ENCODE results near the gene CA10. TPM values are rescaled to one million over a fixed set of nuclear protein-coding genes. Genes with fewer than 3 reads are reported as not detected.

Gene CA10
- total and polyA plus RNA-seq, 2 donors (not counting 3 experiments of a cell fraction or from before 2014, with no cell fraction given) = not detected

GRCh38 chr17:51709694-51710633 is 448.6 kb downstream of the CA10 start:
- H3K36me3 ChIP-seq (ENCODE audit: control insufficient read depth in 2 of 2, extremely low read depth in 1 of 2, insufficient read depth in 2 of 2, low read length in 2 of 2) = no peaks in the 10 kb centered on the region
- no peaks in the 10 kb centered on the region for H3K79me2 ChIP-seq (ENCODE audit: control insufficient read depth, insufficient read depth, low read length)
- no peaks in the 10 kb centered on the region for H3K4me1 ChIP-seq (ENCODE audit: control insufficient read depth, extremely low read depth, insufficient read depth, low read length)
- intact Hi-C loops (cut with micrococcal nuclease) = no loop called here
- ChIA-PET CTCF (no interaction called here), POLR2A (no interaction called here)
- DNase-seq (ENCODE audit: low read depth, low spot score) (no peak), FAIRE-seq (no peak)
- no peak overlapping the region for H3K9ac ChIP-seq (replicated peaks; ENCODE audit: extremely low read depth, insufficient read depth, low read length)
- no peaks in the 10 kb centered on the region for H3K27me3 ChIP-seq (ENCODE audit: control insufficient read depth in 2 of 2, insufficient read depth in 2 of 2, low read length in 2 of 2)
- H3K9me1 ChIP-seq (replicated peaks; ENCODE audit: control insufficient read depth, extremely low read depth, insufficient read depth, low read length) = no peaks in the 10 kb centered on the region
- dilution Hi-C loops (cut with MboI; ENCODE audit: extremely low pct_ligation_motif_present, low sequenced_read_pairs) = no loop called here
- no peak overlapping the region for H3K4me3 ChIP-seq (replicated peaks in 1 of 3; ENCODE audit: insufficient read depth in 1 of 3, low read depth in 1 of 3, low read length in 3 of 3)
- BruUV-seq (replicated peaks) = no TSS peak
- H2AFZ ChIP-seq (ENCODE audit: low read depth, low read length) = no peak overlapping the region
- H3K27ac ChIP-seq (ENCODE audit: insufficient read depth, low read depth, low read length) = no peak overlapping the region
- no peaks in the 10 kb centered on the region for H4K20me1 ChIP-seq (replicated peaks; ENCODE audit: control insufficient read depth, extremely low read depth, insufficient read depth, low read length)
- no peak overlapping the region for H3K4me2 ChIP-seq (ENCODE audit: insufficient read depth, low read length)
- H3K9me3 ChIP-seq (replicated peaks; ENCODE audit: control insufficient read depth, insufficient read depth, low read length) = no peaks in the 10 kb centered on the region
- TF ChIP-seq EZH2 (IDR thresholded peaks at IDR 0.05; ENCODE audit: borderline replicate concordance, low read depth, low read length, severe bottlenecking) = no peak

- Histone ChIP-seq H3K36me3 (ENCODE audit: control insufficient read depth in 2 of 2, extremely low read depth in 1 of 2, insufficient read depth in 2 of 2, low read length in 2 of 2) (no peaks in the 10 kb centered on the region), H3K79me2 (ENCODE audit: control insufficient read depth, insufficient read depth, low read length) (no peaks in the 10 kb centered on the region), H4K20me1 (replicated peaks; ENCODE audit: control insufficient read depth, extremely low read depth, insufficient read depth, low read length) (no peaks in the 10 kb centered on the region), H3K9me1 (replicated peaks; ENCODE audit: control insufficient read depth, extremely low read depth, insufficient read depth, low read length) (no peaks in the 10 kb centered on the region), H3K4me1 (ENCODE audit: control insufficient read depth, extremely low read depth, insufficient read depth, low read length) (no peaks in the 10 kb centered on the region), H3K9me3 (replicated peaks; ENCODE audit: control insufficient read depth, insufficient read depth, low read length) (no peaks in the 10 kb centered on the region), H3K4me3 (replicated peaks in 1 of 3; ENCODE audit: insufficient read depth in 1 of 3, low read depth in 1 of 3, low read length in 3 of 3) (no peak overlapping the region), H2AFZ (ENCODE audit: low read depth, low read length) (no peak overlapping the region), H3K27me3 (ENCODE audit: control insufficient read depth in 2 of 2, insufficient read depth in 2 of 2, low read length in 2 of 2) (no peaks in the 10 kb centered on the region), H3K27ac (ENCODE audit: insufficient read depth, low read depth, low read length) (no peak overlapping the region), H3K9ac (replicated peaks; ENCODE audit: extremely low read depth, insufficient read depth, low read length) (no peak overlapping the region), H3K4me2 (ENCODE audit: insufficient read depth, low read length) (no peak overlapping the region)
- intact Hi-C loops (cut with micrococcal nuclease) (loop anchor here (2.0 kb wide), 1 partner anchor 78 kb away; no protein-coding TSS in a partner anchor), dilution Hi-C loops (cut with MboI; ENCODE audit: extremely low pct_ligation_motif_present, low sequenced_read_pairs) (no loop called here)
- CTCF ChIA-PET = no interaction called here
- FAIRE-seq (no peak), DNase-seq (ENCODE audit: low read depth, low spot score) (no peak)
- POLR2A ChIA-PET = interaction anchor here (0.6 kb wide), 1 partner anchor 822 kb away, joined by 3 read pairs; no protein-coding TSS in a partner anchor
- no peak for TF ChIP-seq POLR2AphosphoS5 (IDR thresholded peaks at IDR 0.05; ENCODE audit: insufficient read depth, low read depth, low read length)
- TF ChIP-seq EZH2 (IDR thresholded peaks at IDR 0.05; ENCODE audit: borderline replicate concordance, low read depth, low read length, severe bottlenecking) = no peak
- no peak for TF ChIP-seq JUN (IDR thresholded peaks at IDR 0.05; ENCODE audit: borderline replicate concordance, insufficient read depth, insufficient read length, low read depth)
- no peak for TF ChIP-seq MAX (IDR thresholded peaks at IDR 0.05; ENCODE audit: insufficient read depth, insufficient read length)
- TF ChIP-seq CTCF (IDR thresholded peaks at IDR 0.05; ENCODE audit: extremely low read depth in 1 of 2, insufficient read depth in 1 of 2, low read depth in 1 of 2, low read length in 2 of 2) = no peak
- no peak for TF ChIP-seq FOS (IDR thresholded peaks at IDR 0.05; ENCODE audit: borderline replicate concordance, insufficient read depth, low read length)
- TF ChIP-seq POLR2A (IDR thresholded peaks at IDR 0.05; ENCODE audit: low read depth, low read length) = no peak
- TF ChIP-seq MYC (IDR thresholded peaks at IDR 0.05; ENCODE audit: low read depth, low read length) = no peak
- TF ChIP-seq GATA2 (IDR thresholded peaks at IDR 0.05; ENCODE audit: insufficient read depth, insufficient read length, low read depth, low read length) = no peak
- BruUV-seq (replicated peaks) = no TSS peak
Observed at GRCh38 chr17:51707216-51707615, 451.3 kb downstream of the CA10 start.
